ENCODE data around the gene SCGB1A1. TPM values are rescaled to one million over a fixed set of nuclear protein-coding genes. Genes with fewer than 3 reads are reported as not detected.

Gene SCGB1A1
- total RNA-seq, 1 donor from 2014 or later, result not detected

DNA sequence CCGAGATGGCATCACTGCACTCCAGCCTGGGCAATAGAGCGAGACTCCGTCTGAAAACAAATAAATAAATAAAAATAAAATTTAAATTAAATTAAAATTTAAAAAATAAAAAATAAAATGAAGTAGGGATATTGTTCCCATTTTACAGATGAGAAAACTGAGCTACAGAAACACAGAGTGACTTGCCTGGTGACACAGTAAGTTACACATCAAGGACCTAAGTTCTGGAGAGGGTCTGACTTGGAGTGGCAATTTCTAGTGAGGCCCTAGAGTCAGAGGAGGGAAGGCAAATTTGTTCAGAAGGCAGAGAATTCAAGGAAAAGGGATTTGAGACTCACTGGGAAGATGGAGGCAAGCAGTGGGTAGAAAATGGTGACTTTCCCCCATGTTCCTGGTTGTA is 2.0 kb downstream of the SCGB1A1 start:
- intact Hi-C loops (cut with micrococcal nuclease), result loop anchor here (10.0 kb wide), 1 partner anchor 254 kb away; the partner anchor contains the start of genes LBHD1, UBXN1 and UQCC3

DNA sequence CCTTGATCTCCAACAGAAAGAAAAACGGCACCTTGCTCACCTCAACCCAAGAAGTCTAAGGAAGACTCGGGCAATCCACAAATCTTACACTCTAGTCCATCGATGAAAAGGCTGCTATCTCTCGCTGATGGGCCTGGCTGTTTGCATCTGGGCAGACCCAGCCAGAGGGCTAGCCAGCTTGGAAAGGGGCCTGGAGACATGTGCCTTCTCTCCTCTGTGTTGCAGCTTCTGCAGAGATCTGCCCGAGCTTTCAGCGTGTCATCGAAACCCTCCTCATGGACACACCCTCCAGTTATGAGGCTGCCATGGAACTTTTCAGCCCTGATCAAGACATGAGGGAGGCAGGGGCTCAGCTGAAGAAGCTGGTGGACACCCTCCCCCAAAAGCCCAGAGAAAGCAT is 3.2 kb downstream of the SCGB1A1 start:
- intact Hi-C loops (cut with micrococcal nuclease), result loop anchor here (10.0 kb wide), 1 partner anchor 253 kb away; the partner anchor contains the start of genes LBHD1, UBXN1 and UQCC3

DNA sequence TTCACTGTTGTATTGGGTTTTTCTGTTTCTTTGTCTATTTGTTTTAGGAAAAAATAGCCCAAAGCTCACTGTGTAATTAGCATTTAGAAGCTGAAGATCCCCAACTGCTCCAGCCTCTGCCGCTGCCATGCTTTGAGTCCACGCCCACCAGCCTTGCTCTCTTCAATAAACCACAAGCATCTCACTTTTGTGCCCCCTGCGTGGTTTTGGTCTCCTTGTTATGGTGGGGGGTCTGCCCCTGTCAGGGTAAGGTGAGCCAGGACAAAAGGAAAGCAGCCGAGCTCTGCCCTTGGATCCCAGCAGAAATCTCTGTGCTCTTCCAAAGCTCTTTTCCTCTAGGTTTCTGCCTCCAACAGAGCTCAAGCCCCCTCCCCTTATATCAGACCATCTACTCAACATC is 4.2 kb downstream of the SCGB1A1 start:
- intact Hi-C loops (cut with micrococcal nuclease), result loop anchor here (10.0 kb wide), 1 partner anchor 252 kb away; the partner anchor contains the start of genes LBHD1, UBXN1 and UQCC3

DNA sequence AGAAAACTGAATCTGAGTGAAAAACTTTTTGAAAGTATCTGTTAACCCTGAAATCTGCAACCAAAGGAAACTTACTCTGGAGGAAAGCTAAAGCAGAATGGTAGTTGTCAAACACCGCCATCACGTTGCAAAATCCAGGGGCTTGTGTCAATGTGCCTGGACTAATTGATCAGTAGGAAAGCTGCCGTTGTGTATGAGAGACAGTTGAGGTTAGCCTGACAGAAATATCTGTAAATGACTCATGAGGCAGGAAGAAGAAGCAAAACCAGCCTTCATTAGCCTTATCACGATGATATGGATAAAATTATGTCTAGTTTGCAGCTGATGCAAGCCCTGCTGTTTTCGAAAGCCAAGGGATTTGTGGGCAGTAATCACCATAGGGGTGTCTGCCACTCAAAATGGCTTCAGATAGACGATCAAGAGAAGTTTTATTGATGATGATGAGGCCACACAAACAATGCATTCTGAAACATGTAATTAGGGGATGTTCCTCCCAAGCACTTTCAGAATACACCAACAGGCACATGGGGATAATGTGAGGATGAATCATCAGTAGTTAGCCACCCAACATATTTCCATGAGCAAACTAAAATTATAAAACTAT is 8.9 kb downstream of the SCGB1A1 start:
- intact Hi-C loops (cut with micrococcal nuclease), result loop anchor here (1.0 to 10.0 kb wide), 2 partner anchors 164 to 247 kb away; partner anchors contain the start of genes LBHD1, TUT1, UBXN1 and UQCC3

DNA sequence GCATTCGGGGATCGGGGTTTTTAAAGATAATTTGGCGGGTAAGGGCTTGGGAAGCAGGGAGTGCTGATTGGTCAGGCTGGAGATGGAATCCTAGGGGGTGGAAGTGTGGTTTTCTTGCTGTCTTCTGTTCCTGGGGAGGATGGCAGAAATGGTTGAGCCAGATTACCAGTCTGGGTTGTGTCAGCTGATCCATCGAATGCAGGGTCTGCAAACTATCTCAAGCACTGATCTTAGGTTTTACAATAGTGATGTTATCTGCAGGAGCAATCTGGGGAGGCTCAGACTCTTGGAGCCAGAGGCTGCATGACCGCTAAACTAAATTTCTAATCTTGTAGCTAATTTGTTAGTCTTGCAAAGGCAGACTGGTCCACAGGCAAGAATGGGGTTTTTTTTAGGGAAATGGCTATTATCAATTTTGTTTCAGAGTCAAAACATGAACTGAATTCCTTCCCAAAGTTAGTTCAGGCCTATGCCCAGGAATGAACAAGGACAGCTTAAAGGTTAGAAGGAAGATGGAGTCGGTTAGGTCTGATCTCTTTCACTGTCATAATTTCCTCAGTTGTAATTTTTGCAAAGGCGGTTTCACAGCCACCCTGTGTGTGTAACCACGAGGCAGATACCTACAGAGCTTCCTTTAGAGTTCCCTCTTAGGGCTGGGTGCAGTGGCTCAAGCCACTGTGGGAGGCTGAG is 10.2 kb downstream of the SCGB1A1 start:
- intact Hi-C loops (cut with micrococcal nuclease), result loop anchor here (10.0 kb wide), 1 partner anchor 246 kb away; the partner anchor contains the start of genes LBHD1, UBXN1 and UQCC3

DNA sequence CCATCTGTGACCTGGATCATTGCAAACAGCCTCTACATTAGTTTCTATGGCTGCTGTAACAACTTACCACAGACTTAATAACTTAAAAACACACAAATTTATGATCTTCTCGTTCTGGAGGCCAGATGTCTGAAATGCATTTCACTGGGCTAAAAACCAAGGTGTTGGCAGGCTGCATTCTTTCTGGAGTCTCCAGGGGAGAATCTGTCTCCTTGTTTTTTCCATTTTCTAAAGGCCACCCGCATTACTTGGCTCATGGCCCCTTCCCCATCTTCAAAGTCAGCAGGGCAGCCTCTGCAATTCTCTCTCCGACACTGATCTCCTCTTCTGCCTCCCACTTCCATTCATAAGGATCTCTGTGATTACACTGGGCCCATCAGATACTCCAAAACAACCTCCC is 11.6 kb downstream of the SCGB1A1 start:
- intact Hi-C loops (cut with micrococcal nuclease), result no loop called here

DNA sequence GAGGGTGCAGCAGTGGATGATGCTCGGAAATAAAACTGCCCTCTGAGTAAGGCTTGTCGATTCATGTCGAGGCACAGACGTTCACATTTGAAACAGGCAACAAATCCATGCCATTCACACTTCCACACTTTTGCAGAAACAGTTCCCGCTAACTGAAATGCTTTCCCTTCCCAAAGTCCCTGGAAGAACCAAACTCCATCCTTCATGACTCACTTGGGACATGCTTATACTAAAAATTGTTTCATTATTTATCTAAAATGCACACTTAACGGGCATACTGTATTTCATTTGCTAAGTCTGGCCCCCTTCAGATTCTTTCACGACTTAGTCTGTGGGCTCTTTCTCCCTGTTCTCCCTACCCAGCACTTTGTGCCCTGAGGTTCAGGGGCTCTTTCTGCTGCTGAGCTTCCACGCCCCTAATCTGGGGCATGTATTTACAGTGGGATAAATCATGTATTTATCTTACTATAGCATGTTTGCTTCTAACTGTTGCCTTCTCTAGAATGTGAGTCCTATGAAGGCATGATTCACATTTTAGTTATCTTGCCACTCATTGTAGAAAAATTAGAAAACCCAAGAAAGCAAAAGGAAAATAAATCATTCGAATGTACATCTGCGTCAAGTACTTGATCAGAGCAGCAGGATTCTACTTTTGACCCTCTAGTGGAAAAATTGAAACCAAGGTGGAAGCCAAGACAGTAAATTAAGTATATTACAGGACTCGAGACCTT is 12.5 kb downstream of the SCGB1A1 start:
- intact Hi-C loops (cut with micrococcal nuclease), result no loop called here

DNA sequence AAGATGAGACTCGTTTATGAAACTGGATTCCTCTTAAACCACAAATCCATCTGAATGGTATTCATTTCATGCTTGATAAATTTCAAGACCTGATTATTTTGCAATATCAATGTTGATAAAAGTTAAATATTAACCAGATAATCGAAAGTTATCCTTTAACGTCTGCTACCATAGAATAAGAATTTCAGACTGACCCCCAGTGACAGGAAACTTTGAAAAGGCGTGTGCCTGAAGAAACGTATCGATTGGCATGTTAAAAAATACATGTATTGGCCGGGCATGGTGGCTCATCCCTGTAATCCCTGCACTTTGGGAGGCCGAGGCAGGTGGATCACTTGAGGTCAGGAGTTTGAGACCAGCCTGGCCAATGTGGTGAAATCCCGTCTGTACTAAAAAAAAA is 13.9 kb downstream of the SCGB1A1 start:
- intact Hi-C loops (cut with micrococcal nuclease), result no loop called here

DNA sequence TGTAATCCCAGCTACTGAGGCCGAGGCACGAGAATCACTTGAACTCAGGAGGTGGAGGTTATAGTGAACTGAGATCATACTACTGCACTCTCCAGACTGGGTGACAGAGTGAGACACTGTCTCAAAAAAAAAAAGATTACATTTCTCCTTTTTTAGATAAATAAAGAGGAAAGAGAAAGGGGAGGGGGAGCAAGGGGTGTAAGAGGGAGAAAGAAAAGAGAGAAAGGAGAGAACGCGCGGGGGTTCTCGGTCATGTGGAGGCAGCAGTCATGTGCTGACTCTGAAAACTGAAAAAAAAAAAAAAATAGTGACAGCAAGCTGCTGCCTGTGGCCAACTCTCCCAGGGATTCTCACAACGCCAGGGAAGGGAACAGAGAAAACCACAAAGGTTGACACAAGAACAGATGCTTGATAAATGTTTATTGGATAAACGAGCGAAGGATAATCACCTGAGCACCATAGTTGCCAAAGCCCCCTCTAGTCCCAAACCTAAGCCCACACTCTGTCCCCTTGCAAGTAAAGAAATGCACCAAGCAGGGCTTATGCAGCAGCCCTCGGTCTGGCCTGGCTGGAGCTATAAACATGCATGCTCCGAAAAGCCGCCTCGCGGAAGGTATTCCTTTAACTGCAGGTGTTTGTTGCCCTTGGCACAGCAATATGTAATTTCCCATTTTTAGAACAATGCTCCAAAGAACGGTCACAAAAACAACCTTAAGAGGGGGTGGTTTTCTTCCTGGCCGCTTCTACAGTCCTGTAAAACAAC is 14.5 kb downstream of the SCGB1A1 start:
- intact Hi-C loops (cut with micrococcal nuclease), result no loop called here

DNA sequence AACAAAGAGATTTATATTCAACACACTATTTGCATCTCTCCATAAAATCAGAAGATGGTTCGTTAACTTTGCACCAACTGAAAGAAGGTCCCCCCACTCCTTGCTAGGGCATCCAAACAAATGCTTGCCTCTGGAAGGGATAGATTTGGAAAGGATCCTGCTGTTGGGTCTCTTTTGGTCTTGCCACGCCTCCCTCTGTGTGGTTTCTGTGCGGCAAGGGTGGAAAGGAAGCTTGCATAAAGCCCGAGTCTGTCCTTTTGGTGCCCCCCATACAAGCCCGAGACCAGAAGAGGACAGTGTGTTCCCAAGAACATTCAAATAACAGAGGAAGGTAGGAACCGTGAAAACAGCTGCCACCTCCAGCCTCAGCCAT is 15.1 kb downstream of the SCGB1A1 start:
- intact Hi-C loops (cut with micrococcal nuclease), result no loop called here

DNA sequence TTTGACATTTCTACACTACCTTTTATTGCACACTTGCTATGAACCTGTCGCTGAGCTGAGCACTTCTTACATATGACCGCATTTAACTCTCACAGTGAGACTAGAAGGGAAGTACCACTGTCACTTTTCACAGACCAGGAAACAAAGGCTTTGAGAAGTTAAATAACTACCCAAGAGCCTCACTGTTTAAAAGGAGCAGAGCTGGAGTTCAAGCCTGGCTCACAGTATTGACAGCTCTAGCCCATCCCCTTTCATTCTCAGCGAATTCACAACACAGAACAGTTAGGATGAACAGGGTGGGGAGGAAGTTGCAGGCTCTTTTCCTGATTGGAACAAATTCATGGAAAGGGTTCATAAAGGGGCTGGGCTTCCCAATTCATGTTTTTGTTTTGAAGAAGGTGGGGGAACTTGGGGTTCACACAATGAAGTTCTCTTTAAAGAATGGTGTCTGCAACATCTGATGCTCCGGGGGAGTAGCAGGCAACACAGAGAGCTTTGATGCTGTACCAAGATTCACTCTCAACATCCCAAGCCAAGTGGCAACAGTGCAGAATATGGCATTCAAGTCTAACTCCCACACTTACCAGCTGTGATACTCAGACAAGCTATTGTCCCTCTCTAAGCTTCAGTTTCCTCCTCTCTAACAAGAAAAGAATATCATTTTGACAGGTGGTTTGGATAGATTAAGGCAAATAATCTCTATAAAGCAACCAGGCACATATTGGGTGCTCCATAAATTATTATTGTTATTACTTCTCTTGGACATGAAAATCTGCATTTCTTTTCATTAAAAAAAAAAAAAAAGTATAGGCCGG is 17.2 kb downstream of the SCGB1A1 start:
- intact Hi-C loops (cut with micrococcal nuclease), result no loop called here

DNA sequence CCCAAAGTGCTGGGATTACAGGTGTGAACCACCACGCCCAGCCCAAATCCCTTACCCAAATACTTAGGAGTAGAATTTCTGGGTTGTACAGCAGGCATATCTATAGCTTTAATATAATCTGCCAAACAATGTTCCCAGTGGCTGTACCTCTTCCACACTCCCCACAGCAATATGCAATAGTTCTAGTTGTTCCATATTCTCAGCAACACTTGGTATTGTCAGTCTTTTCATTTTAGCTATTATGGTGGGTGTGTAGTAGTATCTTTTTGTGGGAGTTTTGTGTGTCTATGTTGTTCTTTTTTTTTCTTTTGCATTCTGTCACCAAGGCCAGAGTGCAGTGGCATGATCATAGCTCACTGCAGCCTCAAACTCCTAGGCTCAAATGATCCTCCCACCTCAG is 18.8 kb downstream of the SCGB1A1 start:
- intact Hi-C loops (cut with micrococcal nuclease), result no loop called here

DNA sequence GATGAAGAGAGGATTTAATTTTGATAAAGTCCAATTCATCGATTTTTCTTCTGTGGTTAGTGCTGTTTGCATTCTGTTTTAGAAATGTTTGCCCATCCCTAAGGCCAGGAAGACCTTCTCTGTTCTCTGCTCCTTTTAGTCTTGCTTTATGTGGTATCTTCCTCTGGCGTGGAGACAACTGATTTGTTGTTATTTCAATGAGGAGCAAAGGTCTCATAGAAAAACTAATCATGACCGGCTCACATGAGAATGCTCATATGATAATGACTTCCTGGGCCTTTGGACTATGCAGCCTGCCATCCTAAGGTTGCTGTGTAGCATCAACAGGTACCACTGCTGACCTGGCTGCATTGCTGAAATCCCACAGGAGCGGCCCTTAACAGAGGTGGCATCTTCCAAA is 19.8 kb downstream of the SCGB1A1 start:
- intact Hi-C loops (cut with micrococcal nuclease), result no loop called here

DNA sequence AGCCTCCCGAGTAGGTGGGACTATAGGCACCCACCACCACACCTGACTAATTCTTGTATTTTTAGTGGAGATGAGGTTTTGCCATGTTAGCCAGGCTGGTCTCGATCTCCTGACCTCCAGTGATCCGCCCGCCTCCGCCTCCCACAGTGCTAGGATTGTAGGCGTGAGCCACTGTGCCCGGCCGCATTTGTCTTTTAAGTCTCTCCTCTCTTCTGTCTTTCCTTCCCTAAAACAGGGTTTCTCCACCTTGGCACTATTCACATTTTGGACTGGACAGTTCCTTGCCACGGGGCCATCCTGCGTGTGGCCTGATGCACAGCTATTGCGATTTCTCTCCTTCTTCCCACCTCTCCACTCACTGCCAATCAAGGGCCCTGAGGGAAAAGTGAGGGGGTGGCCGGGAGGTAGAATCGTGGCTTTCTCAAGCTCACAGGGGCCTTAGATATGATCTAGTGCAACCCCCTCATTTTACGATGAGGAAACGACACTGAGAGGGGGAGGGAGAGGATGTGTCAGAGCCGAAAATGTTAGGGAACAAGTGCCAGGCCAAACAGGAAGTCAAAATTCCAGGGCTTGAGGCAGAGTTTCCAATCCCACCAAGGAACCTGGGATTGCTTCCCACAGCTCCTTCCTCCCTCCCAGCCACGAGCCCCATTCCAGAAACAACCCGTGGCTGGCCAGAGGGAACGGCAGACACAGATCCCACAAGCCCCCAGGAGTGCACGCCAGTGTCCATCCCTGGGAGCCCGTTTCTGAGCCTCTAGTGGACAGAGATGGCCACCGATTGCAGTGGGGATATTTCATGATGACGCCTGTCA is 21.2 kb downstream of the SCGB1A1 start:
- intact Hi-C loops (cut with micrococcal nuclease), result no loop called here

DNA sequence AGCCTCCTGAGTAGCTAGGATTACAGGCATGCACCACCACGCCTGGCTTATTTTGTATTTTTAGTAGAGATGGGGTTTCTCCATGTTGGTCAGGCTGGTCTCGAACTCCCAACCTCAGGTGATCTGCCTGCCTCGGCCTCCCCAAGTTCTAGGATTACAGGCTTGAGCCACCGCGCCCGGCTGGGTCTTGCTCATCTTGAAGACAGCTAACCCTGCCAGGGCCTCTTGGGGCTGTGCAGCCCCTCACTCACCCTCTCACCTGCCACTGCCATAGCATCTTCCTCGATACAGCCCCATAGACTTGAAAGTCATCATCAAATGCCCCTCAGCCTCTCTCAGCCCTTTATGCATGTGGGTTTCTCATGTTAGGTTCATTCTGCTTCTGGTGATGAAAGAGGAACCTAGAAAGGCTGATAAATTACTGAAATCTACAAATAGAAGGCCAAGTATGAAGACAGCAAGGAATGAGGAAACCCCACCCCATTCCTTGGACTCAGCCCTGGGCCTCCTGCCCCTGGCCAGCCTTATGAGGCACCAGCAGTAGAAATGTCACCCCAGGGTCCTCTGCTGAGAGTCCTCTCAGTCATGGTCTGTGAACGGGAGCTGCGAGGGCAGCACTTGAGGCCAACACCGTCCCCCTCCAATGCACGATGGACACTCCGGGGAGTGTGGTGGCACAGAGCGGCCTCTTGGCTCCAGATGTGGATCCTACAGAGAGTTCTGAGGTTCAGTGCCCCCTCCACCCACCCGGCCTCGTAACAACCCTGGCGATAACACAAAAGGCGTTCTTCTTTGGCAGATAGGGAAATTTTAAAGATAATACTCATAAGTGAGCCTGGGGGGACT is 24.8 kb downstream of the SCGB1A1 start:
- intact Hi-C loops (cut with micrococcal nuclease), result no loop called here

DNA sequence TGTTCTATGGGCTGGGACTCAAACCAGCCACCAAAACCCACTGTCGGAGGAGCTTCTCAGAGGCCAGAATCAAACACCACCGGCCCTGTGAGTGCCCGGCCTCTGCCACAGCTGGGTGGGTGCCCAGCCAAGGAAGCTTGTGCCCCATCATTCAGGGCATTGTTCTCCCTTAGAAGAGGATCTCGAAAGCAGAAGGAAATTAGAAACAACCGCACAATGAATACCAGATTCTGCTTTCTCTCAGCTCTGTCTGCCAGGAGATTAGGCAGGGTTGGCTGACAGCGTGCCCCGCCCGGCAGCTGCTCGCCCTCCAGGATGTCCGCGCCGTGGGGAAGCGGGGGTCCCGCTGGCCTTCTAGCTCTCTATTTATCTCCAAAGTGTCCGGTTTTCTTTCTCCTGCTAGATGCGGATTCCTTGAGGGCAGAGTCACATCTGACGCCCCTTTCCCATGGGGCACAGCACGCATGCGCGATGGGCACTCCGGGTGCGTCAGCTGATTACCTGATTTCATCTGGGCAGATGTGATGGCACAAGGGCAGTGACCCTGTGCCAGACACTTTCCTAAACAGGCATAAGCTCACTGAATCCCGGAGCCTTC is 25.5 kb downstream of the SCGB1A1 start:
- intact Hi-C loops (cut with micrococcal nuclease), result no loop called here

DNA sequence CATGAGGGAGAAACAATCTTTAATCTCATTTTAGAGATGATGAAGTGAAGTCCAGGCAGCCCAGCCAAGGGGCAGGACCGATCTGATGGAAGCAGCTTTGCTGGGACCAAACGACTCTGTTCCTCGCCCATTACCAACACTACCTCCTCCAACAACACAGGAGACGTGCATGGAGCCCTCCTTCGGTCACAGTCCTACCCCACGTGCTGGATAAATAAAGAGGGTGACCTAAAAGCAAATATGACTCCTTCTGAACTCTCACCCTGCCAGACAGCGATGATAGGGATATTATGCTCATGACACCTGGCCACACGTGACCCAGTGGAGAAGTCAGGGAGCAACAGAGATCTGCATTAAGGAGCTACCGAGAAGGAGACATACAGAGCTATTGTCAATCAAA is 26.0 kb downstream of the SCGB1A1 start:
- intact Hi-C loops (cut with micrococcal nuclease), result no loop called here

DNA sequence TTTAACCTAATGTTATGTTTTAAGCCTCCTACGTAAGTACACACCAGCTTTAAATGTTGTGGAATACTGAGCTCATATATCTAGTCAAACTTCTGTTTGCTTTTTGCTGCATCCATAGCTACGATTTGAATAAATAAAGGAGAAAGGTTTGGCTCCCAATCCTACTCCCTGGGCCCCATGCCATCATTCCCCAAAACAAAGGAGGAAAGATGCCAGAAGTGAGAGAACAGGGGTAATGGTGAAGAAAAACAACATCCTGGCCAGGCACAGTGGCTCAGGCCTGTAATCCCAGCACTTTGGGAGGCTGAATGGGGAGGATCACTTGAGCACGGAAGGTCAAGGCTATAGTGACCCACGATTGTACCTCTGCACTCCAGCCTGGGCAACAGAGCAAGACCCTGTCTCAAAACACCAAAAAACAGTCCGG is 26.5 kb downstream of the SCGB1A1 start:
- intact Hi-C loops (cut with micrococcal nuclease), result no loop called here

All from T-helper 1 cell treated with Interleukin-12 subunit alpha and Interleukin-12 subunit beta and Interleukin-4 antibody, amounts not matched to agents 30 ng/mL and 1 ng/mL, for 36 hours (primary cell).